BJ (cell line): ENCODE results near the gene FUT8. TPM values are rescaled to one million over a fixed set of nuclear protein-coding genes. Genes with fewer than 3 reads are reported as not detected.

Experiments used
- CTCF ChIA-PET: fragments of 350-600 bp; formaldehyde crosslinking; extraction: SDS; loops from one replicate; lab custom pipeline; 2021; ENCODE audit warnings: antibody characterized with exemption, inconsistent platforms; lab: Yijun Ruan, JAX
- POLR2A ChIA-PET: fragments of 300-600 bp; sonication (Branson Sonifier 250); formaldehyde crosslinking; extraction: SDS; loops from one replicate; lab custom pipeline; 2021; ENCODE audit warnings: antibody characterized with exemption; lab: Charles Lee
- DNase-seq: peaks from one replicate; pipeline ENCODE4 v3.0.0-alpha.2; 2011; ENCODE audit warnings: low read depth
- H3K27me3 ChIP-seq: 2 replicates; pipeline ENCODE4 v1.6.0; 2011; ENCODE audit warnings: low read length; ENCODE audit not compliant: control insufficient read depth, insufficient read depth
- H3K36me3 ChIP-seq: 2 replicates; pipeline ENCODE4 v1.5.1; 2011; ENCODE audit warnings: low read length; ENCODE audit not compliant: control insufficient read depth, insufficient read depth
- H3K4me3 ChIP-seq: 2 replicates; pipeline ENCODE4 v1.5.1; 2011; ENCODE audit warnings: low read depth, mild to moderate bottlenecking, control low read depth, low read length
- CTCF ChIP-seq: IDR thresholded peaks from 2 replicates; pipeline ENCODE4 v1.5.1; 2011; ENCODE audit warnings: low read depth, mild to moderate bottlenecking, control low read depth, inconsistent platforms, low read length, moderate library complexity; ENCODE audit not compliant: insufficient read depth
- polyA plus RNA-seq: library from polyadenylated mRNA; depleted of rRNA; stranded (reverse); fragments of >200 nt; gene quantifications from 2 replicates; pipeline ENCODE4 v1.2.3, GENCODE V29; 2011

Gene FUT8
- polyA plus RNA-seq, 1 experiment, result 14.7 TPM

DNA sequence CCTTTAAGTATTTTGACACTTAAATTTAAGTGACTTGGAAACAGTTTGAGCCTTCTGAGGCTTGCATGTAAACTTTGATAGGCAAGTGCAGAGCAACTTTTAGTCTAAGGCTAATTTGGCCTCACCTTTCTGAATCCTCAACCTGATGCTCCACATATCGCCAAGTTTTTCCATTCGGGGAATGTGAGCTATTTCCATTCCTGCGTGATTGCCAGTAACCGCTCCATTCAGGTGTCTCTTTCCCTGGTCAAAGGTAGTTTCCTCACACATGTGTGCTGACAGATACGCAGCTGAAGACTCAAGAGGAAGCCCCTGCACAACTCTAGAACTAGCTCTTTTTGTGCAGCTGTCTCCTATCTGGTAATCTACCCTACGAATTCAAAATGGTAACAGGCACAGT is 25.4 kb upstream of the FUT8 start:
- POLR2A ChIA-PET, result no interaction called here
- DNase-seq, result no peak
- no peak for TF ChIP-seq CTCF
- no peaks in the 10 kb centered on the region for H3K27me3 ChIP-seq
- CTCF ChIA-PET, result no interaction called here
- no peaks in the 10 kb centered on the region for H3K36me3 ChIP-seq
- H3K4me3 ChIP-seq, result no peak overlapping the region

DNA sequence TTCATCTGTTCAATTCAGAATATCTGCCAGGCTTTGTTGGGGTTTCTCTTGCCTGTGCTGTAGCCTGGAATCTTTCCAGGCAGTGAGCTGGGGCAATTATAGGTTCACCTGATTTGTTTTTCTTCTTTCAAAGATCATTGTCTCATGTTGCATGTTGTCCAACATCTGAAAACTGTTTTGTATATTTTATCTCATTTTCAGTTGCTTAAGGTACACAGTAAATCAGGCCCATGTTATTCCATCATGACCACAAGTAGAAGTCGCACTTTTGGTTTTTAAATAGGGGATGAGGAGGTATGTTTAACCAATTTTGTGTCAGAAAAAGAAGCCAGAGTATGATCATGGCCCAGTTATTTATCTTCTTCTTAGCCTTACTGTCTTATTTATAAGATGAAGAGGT is 24.9 kb upstream of the FUT8 start:
- Histone ChIP-seq H3K4me3 (no peak overlapping the region), H3K27me3 (no peaks in the 10 kb centered on the region), H3K36me3 (no peaks in the 10 kb centered on the region)
- no peak for DNase-seq
- CTCF ChIA-PET, result no interaction called here
- POLR2A ChIA-PET, result no interaction called here
- no peak for TF ChIP-seq CTCF

DNA sequence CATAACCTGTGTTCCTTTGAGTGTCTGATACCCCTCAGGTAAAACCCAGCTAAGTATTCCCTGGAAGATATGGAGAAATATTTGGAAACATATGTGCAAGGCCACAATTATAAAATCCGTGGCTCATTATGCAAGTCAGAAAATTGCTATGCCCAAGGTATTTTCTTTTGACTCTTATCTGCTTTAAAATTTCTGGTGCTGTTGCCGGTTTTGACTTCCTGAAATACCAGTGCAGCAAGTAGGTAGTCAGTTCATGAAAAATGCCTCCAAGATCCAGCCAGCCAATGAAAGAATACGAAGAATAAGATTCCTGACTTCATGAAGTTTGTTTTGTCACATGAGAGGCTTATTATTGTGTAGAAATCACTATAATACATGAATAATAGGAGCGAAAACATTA is 20.2 kb upstream of the FUT8 start:
- ChIA-PET CTCF (interaction anchor here (1.4 kb wide), 1 partner anchor 19 kb away, joined by 3 read pairs; no protein-coding TSS in a partner anchor), POLR2A (no interaction called here)
- no peak for TF ChIP-seq CTCF
- no peaks in the 10 kb centered on the region for H3K27me3 ChIP-seq
- no peak overlapping the region for H3K4me3 ChIP-seq
- no peak for DNase-seq
- H3K36me3 ChIP-seq, result no peaks in the 10 kb centered on the region

DNA sequence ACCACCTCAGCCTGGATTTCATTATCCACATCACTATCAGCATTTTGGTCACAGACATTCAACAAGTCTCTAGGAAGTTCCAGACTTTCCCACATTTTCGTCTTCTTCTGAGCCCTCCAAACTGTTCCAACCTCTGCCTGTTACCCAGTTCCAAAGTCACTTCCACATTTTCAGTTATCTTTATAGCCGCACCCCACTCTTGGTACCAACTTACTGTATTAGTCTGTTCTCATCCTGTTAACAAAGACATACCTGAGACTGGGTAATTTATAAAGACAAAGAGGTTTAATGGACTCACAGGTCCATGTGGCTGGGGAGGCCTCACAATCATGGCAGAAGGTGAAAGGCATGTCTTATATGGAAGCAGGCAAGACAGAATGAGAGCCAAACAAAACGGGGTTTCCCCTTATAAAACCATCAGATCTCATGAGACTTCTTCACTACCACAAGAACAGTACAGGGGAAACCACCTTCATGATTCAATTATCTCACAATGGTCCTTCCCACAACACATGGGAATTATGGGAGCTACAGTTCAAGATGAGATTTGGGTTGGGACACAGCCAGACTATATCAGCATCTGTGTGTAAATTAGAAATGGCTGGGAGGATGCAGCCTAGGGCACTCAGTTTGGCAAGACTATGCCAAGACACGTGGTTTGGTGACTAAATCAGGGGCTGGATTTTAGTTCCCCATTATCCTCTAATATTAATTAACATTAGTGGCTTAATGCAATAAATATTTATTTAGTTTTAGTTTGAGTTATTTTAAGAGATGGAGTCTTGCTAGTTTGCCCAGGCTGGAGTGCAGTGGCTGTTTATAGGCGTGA is 16.2 kb upstream of the FUT8 start:
- no peak for TF ChIP-seq CTCF
- Histone ChIP-seq H3K36me3 (no peaks in the 10 kb centered on the region), H3K4me3 (no peak overlapping the region), H3K27me3 (no peaks in the 10 kb centered on the region)
- ChIA-PET CTCF (interaction anchor here (0.7 kb wide), 1 partner anchor 14 kb away, joined by 3 read pairs; no protein-coding TSS in a partner anchor), POLR2A (no interaction called here)
- DNase-seq, result no peak

DNA sequence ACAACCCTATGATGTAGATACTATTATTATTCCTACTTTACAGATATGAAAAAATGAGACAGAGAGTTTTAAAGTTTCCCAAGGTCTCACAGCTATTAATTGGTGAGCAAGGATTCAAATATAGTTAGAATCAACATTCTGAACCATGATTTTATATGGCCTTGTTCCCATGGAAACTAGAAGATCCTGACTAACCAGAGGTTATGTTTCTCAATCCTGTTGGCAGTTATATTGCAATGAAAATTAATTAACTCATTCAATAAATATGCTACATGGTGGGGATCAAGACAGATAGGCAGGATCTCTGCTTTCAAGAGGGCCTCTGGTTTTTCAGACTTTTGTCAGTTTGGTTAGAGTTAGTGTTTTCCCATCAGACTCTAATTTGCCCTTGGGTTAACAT is 9.3 kb upstream of the FUT8 start:
- Histone ChIP-seq H3K36me3 (no peaks in the 10 kb centered on the region), H3K4me3 (no peak overlapping the region), H3K27me3 (no peaks in the 10 kb centered on the region)
- TF ChIP-seq CTCF, result no peak
- peak; percentile 70 for DNase-seq
- ChIA-PET CTCF (interaction anchor here (0.9 kb wide), 1 partner anchor 8 kb away, joined by 3 read pairs; no protein-coding TSS in a partner anchor), POLR2A (interaction anchor here (0.6 kb wide), 1 partner anchor 8 kb away, joined by 4 read pairs; no protein-coding TSS in a partner anchor)
